Panc1 (cell line): ENCODE results near the gene TEX51.

Experiments used
- CTCF ChIP-seq: fragments of 450-650 bp; IDR thresholded peaks from 2 replicates; pipeline ENCODE4 v1.5.1; 2017; ENCODE audit warnings: mild to moderate bottlenecking
- POLR2AphosphoS5 ChIP-seq: IDR thresholded peaks from 2 replicates; pipeline ENCODE4 v1.6.1; 2012; ENCODE audit warnings: mild to moderate bottlenecking, low read depth, low read length, moderate library complexity

GRCh38 chr2:126940331-126940730 lies 41.6 kb downstream of the TEX51 start:
- TF ChIP-seq CTCF (no peak), POLR2AphosphoS5 (no peak)
